Esophagus squamous epithelium (tissue), 4 donors: ENCODE measurements around the gene BCAT1.

Source experiments
- CTCF ChIP-seq, 6 experiments: fragments of 450-650 bp in 4 of 6; fragments of 200-600 bp in 2 of 6; sonication (generic) in 2 of 6; IDR thresholded peaks; one replicate each; pipeline ENCODE4 v1.5.1; 2016 to 2019; ENCODE audit warnings: antibody characterized with exemption in 6 of 6, mild to moderate bottlenecking in 4 of 6, moderate library complexity in 4 of 6
- POLR2A ChIP-seq, 4 donors: fragments of 450-650 bp; IDR thresholded peaks; one replicate each; pipeline ENCODE4 v1.6.1; 2017; ENCODE audit warnings: antibody characterized with exemption in 4 of 4, mild to moderate bottlenecking in 4 of 4, moderate library complexity in 3 of 4

GRCh38 chr12:24906141-24906540 is 42.8 kb downstream of the BCAT1 start:
- TF ChIP-seq CTCF (IDR thresholded peaks at IDR 0.05), result no peak
- no peak for TF ChIP-seq POLR2A (IDR thresholded peaks at IDR 0.05)
